Measurements from ENCODE around the gene ERVMER34-1. TPM values are rescaled to one million over a fixed set of nuclear protein-coding genes. Genes with fewer than 3 reads are reported as not detected.

Gene ERVMER34-1
- total RNA-seq, 1 donor from 2014 or later = 3.5 TPM

DNA sequence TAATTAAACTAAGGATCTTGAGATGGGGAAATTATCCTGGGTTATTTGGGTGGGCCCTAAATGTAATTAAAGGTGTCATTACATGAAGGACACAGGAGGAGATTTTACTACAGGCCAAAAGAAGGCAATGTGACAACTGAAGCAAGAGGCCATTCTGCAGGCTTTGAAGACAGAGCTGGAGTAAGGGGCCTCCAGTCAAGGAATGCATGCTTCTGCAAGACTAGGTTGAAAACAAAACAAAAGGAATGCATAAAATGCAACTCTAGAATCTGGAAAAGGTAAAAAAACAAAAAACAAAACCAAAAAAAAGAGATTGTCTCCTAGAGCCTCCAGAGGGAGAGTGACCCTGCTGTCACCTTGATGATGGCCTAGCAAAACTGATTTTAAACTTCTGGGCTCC, 21.6 kb downstream of the ERVMER34-1 start:
- no peak for DNase-seq (ENCODE audit: low read depth)
- Histone ChIP-seq H3K4me3 (ENCODE audit: low read depth, low read length) (no peak overlapping the region), H3K27me3 (ENCODE audit: control insufficient read depth, insufficient read depth, low read length) (no peaks in the 10 kb centered on the region), H3K36me3 (ENCODE audit: control insufficient read depth, insufficient read depth, low read length) (no peaks in the 10 kb centered on the region)
- TF ChIP-seq, protein P1, sequence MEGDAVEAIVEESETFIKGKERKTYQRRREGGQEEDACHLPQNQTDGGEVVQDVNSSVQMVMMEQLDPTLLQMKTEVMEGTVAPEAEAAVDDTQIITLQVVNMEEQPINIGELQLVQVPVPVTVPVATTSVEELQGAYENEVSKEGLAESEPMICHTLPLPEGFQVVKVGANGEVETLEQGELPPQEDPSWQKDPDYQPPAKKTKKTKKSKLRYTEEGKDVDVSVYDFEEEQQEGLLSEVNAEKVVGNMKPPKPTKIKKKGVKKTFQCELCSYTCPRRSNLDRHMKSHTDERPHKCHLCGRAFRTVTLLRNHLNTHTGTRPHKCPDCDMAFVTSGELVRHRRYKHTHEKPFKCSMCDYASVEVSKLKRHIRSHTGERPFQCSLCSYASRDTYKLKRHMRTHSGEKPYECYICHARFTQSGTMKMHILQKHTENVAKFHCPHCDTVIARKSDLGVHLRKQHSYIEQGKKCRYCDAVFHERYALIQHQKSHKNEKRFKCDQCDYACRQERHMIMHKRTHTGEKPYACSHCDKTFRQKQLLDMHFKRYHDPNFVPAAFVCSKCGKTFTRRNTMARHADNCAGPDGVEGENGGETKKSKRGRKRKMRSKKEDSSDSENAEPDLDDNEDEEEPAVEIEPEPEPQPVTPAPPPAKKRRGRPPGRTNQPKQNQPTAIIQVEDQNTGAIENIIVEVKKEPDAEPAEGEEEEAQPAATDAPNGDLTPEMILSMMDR (IDR thresholded peaks at IDR 0.05; ENCODE audit: insufficient read depth, low read length, poor library complexity, severe bottlenecking) = no peak

- H3K27me3 ChIP-seq (ENCODE audit: control insufficient read depth, insufficient read depth, low read length) = no peaks in the 10 kb centered on the region
- H3K36me3 ChIP-seq (ENCODE audit: control insufficient read depth, insufficient read depth, low read length) = no peaks in the 10 kb centered on the region
- TF ChIP-seq, protein P1 (IDR thresholded peaks at IDR 0.05; ENCODE audit: insufficient read depth, low read length, poor library complexity, severe bottlenecking) = no peak
- H3K4me3 ChIP-seq (ENCODE audit: low read depth, low read length) = no peak overlapping the region
- DNase-seq (ENCODE audit: low read depth) = no peak
Observed at GRCh38 chr4:52728691-52729240, 22.5 kb downstream of the ERVMER34-1 start.

- Histone ChIP-seq H3K27me3 (ENCODE audit: control insufficient read depth, insufficient read depth, low read length) (no peaks in the 10 kb centered on the region), H3K36me3 (ENCODE audit: control insufficient read depth, insufficient read depth, low read length) (no peaks in the 10 kb centered on the region), H3K4me3 (ENCODE audit: low read depth, low read length) (no peak overlapping the region)
- no peak for DNase-seq (ENCODE audit: low read depth)
- TF ChIP-seq, protein P1 (IDR thresholded peaks at IDR 0.05; ENCODE audit: insufficient read depth, low read length, poor library complexity, severe bottlenecking) = no peak
Observed at GRCh38 chr4:52726826-52727580, 24.2 kb downstream of the ERVMER34-1 start.

DNA sequence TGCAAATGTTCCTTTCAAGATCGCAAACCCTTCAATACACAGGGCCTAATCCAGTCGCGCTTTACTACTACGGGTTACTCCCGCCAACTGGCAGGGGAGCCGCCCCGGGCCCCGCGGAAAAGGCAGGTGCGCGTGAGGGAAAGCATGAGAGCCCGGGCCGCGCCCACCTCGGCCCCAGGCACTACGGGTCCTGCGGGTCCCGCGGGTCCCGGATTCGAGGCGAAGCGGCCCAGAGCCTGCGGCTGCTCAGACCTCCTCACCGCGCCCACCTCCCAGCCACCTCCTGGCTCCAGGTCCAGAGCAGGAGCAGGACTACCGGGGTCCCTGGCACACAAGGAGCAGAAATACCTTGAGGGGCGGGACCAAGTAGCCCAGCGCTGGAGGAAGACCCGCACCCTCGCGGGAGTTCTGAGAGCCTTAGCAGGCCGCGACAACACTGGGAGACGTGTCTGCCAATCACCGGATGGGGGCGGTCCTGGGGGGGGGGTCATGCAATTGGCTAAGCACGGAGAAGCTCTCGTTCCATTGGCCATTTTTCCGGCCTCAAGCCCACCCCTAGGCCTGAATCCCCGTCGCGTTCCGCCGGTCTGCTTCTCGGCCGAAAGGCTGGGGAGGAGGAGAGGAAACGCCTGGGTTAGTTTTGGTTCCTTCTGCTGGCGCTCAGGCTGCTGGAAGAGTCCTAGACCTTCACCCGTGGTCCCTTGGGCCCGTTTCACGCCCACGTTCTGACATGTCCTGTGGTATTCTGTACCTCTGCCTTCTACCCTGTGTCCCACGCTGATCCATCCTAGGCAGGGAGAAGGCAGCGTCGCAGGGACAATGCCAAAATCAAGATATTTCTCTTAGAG, 29.0 kb downstream of the ERVMER34-1 start:
- peak; percentile 92 for DNase-seq (ENCODE audit: low read depth)
- no peaks in the 10 kb centered on the region for H3K27me3 ChIP-seq (ENCODE audit: control insufficient read depth, insufficient read depth, low read length)
- TF ChIP-seq, protein P1 (IDR thresholded peaks at IDR 0.05; ENCODE audit: insufficient read depth, low read length, poor library complexity, severe bottlenecking) = no peak
- H3K4me3 ChIP-seq (ENCODE audit: low read depth, low read length) = peak overlapping the region; percentile 83
- H3K36me3 ChIP-seq (ENCODE audit: control insufficient read depth, insufficient read depth, low read length) = no peaks in the 10 kb centered on the region

DNA sequence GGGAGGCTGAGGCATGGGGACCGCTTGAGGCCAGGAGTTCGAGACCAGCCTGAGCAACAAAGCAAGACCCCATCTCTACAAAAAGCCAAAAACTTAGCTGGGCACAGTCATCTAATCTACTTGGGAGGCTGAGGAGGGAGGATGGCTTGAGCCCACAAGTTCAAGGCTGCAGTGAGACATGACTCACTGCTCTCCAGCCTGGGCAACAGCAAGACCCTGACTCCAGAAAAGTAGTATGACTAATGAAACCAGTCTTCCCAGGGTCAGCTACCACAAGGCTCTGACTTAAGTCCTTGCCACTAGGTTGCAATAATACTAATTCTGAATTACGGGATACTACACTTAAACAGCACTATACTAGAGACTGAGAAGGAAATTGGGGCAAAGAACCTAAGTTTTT, 33.1 kb downstream of the ERVMER34-1 start:
- no peak overlapping the region for H3K4me3 ChIP-seq (ENCODE audit: low read depth, low read length)
- DNase-seq (ENCODE audit: low read depth) = no peak
- TF ChIP-seq, protein P1 (IDR thresholded peaks at IDR 0.05; ENCODE audit: insufficient read depth, low read length, poor library complexity, severe bottlenecking) = no peak
- no peaks in the 10 kb centered on the region for H3K27me3 ChIP-seq (ENCODE audit: control insufficient read depth, insufficient read depth, low read length)
- no peaks in the 10 kb centered on the region for H3K36me3 ChIP-seq (ENCODE audit: control insufficient read depth, insufficient read depth, low read length)
